Testis (tissue), 2 donors: Measurements from ENCODE around the gene WBP1.

Source experiments
- POLR2A ChIP-seq: fragments of 450-650 bp; IDR thresholded peaks from one replicate; pipeline ENCODE4 v1.6.1; 2017; ENCODE audit warnings: antibody characterized with exemption, mild to moderate bottlenecking, moderate library complexity
- TF ChIP-seq, protein P1 (sequence below), 3 experiments: fragments of 450-650 bp in 2 of 3; fragments of 200-600 bp in 1 of 3; sonication (generic) in 1 of 3; IDR thresholded peaks; one replicate each; pipeline ENCODE4 v1.5.1; 2016 to 2019; ENCODE audit warnings: antibody characterized with exemption in 3 of 3, mild to moderate bottlenecking in 2 of 3, moderate library complexity in 1 of 3

DNA sequence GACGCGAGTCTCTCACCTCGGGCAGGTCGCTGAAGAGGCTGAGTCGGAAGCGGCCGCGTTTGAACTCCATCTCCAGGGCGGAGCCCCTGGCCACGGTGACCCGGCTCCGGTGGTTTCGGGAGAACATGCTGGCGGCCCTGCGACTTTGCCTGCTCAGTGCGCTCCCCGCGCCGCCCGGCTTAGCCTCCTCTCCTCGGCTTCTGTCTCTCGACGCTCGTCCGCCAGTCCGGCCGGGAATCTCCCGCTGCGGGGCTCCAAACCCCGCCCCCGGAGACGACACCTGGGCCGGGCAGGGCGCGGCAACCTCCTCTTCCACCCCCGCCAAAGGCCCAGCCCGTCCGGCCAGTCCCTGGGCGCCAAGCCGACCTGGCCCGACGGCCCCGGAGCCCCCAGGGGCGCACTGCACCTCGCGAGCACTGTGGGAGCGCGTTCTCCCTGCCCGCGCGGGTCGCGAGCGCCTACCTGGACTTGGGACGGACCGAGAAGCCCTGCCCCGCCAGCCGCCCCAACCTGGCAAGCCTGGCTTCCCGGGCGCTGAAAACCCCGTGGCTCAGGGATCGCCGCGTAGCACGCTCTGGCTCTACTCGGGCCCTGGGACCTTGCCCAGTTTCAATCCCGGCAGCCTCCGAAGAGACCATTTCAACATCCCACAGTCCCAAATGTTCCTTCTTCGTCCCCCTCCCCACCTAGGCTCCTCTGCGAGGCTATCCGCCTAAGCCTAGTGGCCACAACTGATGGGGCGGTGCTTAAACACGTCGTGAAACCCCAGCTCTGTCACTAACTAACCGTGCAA, 16.4 kb upstream of the WBP1 start, which contains the start of gene RTKN:
- TF ChIP-seq, protein P1, sequence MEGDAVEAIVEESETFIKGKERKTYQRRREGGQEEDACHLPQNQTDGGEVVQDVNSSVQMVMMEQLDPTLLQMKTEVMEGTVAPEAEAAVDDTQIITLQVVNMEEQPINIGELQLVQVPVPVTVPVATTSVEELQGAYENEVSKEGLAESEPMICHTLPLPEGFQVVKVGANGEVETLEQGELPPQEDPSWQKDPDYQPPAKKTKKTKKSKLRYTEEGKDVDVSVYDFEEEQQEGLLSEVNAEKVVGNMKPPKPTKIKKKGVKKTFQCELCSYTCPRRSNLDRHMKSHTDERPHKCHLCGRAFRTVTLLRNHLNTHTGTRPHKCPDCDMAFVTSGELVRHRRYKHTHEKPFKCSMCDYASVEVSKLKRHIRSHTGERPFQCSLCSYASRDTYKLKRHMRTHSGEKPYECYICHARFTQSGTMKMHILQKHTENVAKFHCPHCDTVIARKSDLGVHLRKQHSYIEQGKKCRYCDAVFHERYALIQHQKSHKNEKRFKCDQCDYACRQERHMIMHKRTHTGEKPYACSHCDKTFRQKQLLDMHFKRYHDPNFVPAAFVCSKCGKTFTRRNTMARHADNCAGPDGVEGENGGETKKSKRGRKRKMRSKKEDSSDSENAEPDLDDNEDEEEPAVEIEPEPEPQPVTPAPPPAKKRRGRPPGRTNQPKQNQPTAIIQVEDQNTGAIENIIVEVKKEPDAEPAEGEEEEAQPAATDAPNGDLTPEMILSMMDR (IDR thresholded peaks at IDR 0.05): no peak
- TF ChIP-seq POLR2A: no peak
